Measurements from ENCODE around the gene ZFP36L1. TPM values are rescaled to one million over a fixed set of nuclear protein-coding genes. Genes with fewer than 3 reads are reported as not detected.

ZFP36L1 gene
- total and polyA plus RNA-seq, 2 experiments from 2014 or later = 219 to 1,327 TPM

- Histone ChIP-seq H3K4me1 (ENCODE audit: low read depth) (peaks cover 21% of the 10 kb centered on the region), H3K27me3 (no peaks in the 10 kb centered on the region), H3K4me3 (no peak overlapping the region), H3K27ac (no peak overlapping the region), H3K9me3 (ENCODE audit: low read depth) (no peaks in the 10 kb centered on the region), H3K36me3 (no peaks in the 10 kb centered on the region)
- DNase-seq (ENCODE audit: low read depth in 1 of 2, low spot score in 1 of 2) = no peak
- TF ChIP-seq CTCF (IDR thresholded peaks at IDR 0.05; ENCODE audit: low read depth, low read length) = no peak
Observed at GRCh38 chr14:68810173-68811153, 17.6 kb upstream of the ZFP36L1 start.

DNA sequence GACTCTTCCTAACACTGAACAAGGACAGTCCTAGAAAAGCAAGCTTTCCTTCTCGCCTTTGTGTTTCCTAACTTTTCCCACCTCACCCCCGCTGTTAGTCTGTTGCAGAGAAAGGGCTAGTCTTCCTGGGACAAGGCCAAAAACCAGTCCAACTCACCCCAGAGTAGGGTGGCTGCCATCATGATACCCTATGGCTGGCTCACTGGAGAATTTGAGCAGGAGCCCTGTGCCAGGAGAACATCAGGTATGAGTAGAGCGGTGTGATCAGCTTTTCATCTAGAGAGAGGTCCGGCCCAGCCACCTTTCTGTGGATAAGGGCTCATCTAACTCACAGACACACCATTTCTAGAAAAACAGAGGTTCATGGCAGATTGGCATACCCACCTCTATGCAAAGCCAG is 16.7 kb upstream of the ZFP36L1 start:
- no peak overlapping the region for H3K4me3 ChIP-seq
- H3K36me3 ChIP-seq = no peaks in the 10 kb centered on the region
- H3K4me1 ChIP-seq (ENCODE audit: low read depth) = peaks cover 12% of the 10 kb centered on the region
- H3K27me3 ChIP-seq = no peaks in the 10 kb centered on the region
- no peak for DNase-seq (ENCODE audit: low read depth in 1 of 2, low spot score in 1 of 2)
- no peak overlapping the region for H3K27ac ChIP-seq
- H3K9me3 ChIP-seq (ENCODE audit: low read depth) = no peaks in the 10 kb centered on the region
- no peak for TF ChIP-seq CTCF (IDR thresholded peaks at IDR 0.05; ENCODE audit: low read depth, low read length)

GRCh38 chr14:68808696-68809480 is 16.0 kb upstream of the ZFP36L1 start:
- no peak for DNase-seq (ENCODE audit: low read depth in 1 of 2, low spot score in 1 of 2)

GRCh38 chr14:68807987-68808386 is 15.1 kb upstream of the ZFP36L1 start:
- peaks cover 3% of the 10 kb centered on the region for H3K4me1 ChIP-seq (ENCODE audit: low read depth)

More at GRCh38 chr14:68808696-68809480, 16.0 kb upstream of the ZFP36L1 start:
- Histone ChIP-seq H3K4me1 (ENCODE audit: low read depth) (peaks cover 5% of the 10 kb centered on the region), H3K9me3 (ENCODE audit: low read depth) (no peaks in the 10 kb centered on the region), H3K27me3 (no peaks in the 10 kb centered on the region), H3K27ac (no peak overlapping the region), H3K4me3 (no peak overlapping the region), H3K36me3 (no peaks in the 10 kb centered on the region)
- no peak for TF ChIP-seq CTCF (IDR thresholded peaks at IDR 0.05; ENCODE audit: low read depth, low read length)

More at GRCh38 chr14:68807987-68808386, 15.1 kb upstream of the ZFP36L1 start:
- Histone ChIP-seq H3K4me3 (no peak overlapping the region), H3K9me3 (ENCODE audit: low read depth) (no peaks in the 10 kb centered on the region), H3K36me3 (no peaks in the 10 kb centered on the region), H3K27ac (no peak overlapping the region), H3K27me3 (no peaks in the 10 kb centered on the region)
- TF ChIP-seq CTCF (IDR thresholded peaks at IDR 0.05; ENCODE audit: low read depth, low read length) = no peak
- DNase-seq (ENCODE audit: low read depth in 1 of 2, low spot score in 1 of 2) = no peak
